ENCODE data around the gene CACNA1D.

Gene CACNA1D

GRCh38 chr3:53763353-53763752 lies 268.9 kb downstream of the CACNA1D start:
- no peak for DNase-seq

- DNase-seq, result no peak
Observed at GRCh38 chr3:53764026-53764775, 269.8 kb downstream of the CACNA1D start.

GRCh38 chr3:53765753-53766152 lies 271.3 kb downstream of the CACNA1D start:
- no peak for DNase-seq

GRCh38 chr3:53766706-53767105 lies 272.3 kb downstream of the CACNA1D start:
- DNase-seq, result no peak

- no peak for DNase-seq
Observed at GRCh38 chr3:53768478-53769459, 274.4 kb downstream of the CACNA1D start.

- DNase-seq, result no peak
Observed at GRCh38 chr3:53772562-53772961, 278.2 kb downstream of the CACNA1D start.

GRCh38 chr3:53773021-53773436 lies 278.6 kb downstream of the CACNA1D start:
- DNase-seq, result no peak

- DNase-seq, result no peak
Observed at GRCh38 chr3:53773611-53774368, 279.4 kb downstream of the CACNA1D start.

- no peak for DNase-seq
Observed at GRCh38 chr3:53774414-53774813, 280.0 kb downstream of the CACNA1D start.

- DNase-seq, result no peak
Observed at GRCh38 chr3:53775018-53775417, 280.6 kb downstream of the CACNA1D start.

- no peak for DNase-seq
Observed at GRCh38 chr3:53775834-53776251, 281.4 kb downstream of the CACNA1D start.

- no peak for DNase-seq
Observed at GRCh38 chr3:53776494-53777101, 282.2 kb downstream of the CACNA1D start.

- no peak for DNase-seq
Observed at GRCh38 chr3:53777468-53777867, 283.1 kb downstream of the CACNA1D start.

GRCh38 chr3:53778153-53778552 lies 283.7 kb downstream of the CACNA1D start:
- no peak for DNase-seq

- DNase-seq, result no peak
Observed at GRCh38 chr3:53780171-53780570, 285.8 kb downstream of the CACNA1D start.

- no peak for DNase-seq
Observed at GRCh38 chr3:53780806-53781205, 286.4 kb downstream of the CACNA1D start.

- DNase-seq, result no peak
Observed at GRCh38 chr3:53787016-53787415, 292.6 kb downstream of the CACNA1D start.

GRCh38 chr3:53788038-53788437 lies 293.6 kb downstream of the CACNA1D start:
- DNase-seq, result no peak

GRCh38 chr3:53789459-53789858 lies 295.0 kb downstream of the CACNA1D start:
- DNase-seq, result no peak

GRCh38 chr3:53790470-53790869 lies 296.1 kb downstream of the CACNA1D start:
- no peak for DNase-seq

- DNase-seq, result no peak
Observed at GRCh38 chr3:53791317-53791716, 296.9 kb downstream of the CACNA1D start.

GRCh38 chr3:53792866-53793265 lies 298.5 kb downstream of the CACNA1D start:
- DNase-seq, result no peak

GRCh38 chr3:53794597-53794996 lies 300.2 kb downstream of the CACNA1D start:
- no peak for DNase-seq

Data from CD4-positive, alpha-beta T cell treated with Interferon gamma for 1 hour (primary cell).